Neural progenitor cell (in vitro differentiated cells): ENCODE measurements around the gene ARHGAP42. TPM values are rescaled to one million over a fixed set of nuclear protein-coding genes. Genes with fewer than 3 reads are reported as not detected.

Experiments
- DNase-seq: peaks from one replicate; pipeline ENCODE4 v3.0.0-alpha.2; 2016; ENCODE audit warnings: low spot score
- H2AFZ ChIP-seq: fragments of 200-600 bp; sonication (generic); replicated peaks from 2 replicates; pipeline ENCODE4 v1.6.1; 2016; ENCODE audit warnings: antibody characterized with exemption
- H3F3A ChIP-seq: fragments of 200-600 bp; sonication (generic); 2 replicates; pipeline ENCODE4 v1.6.1; 2016; ENCODE audit warnings: antibody characterized with exemption, low read depth
- H3K27ac ChIP-seq: fragments of 200-600 bp; sonication (generic); 2 replicates; pipeline ENCODE4 v1.5.1; 2016; ENCODE audit warnings: mild to moderate bottlenecking
- H3K27me3 ChIP-seq: fragments of 200-600 bp; sonication (generic); 2 replicates; pipeline ENCODE4 v1.6.1; 2016; ENCODE audit warnings: mild to moderate bottlenecking, moderate library complexity
- H3K36me3 ChIP-seq: fragments of 200-600 bp; sonication (generic); 2 replicates; pipeline ENCODE4 v1.5.1; 2016
- H3K4me1 ChIP-seq: fragments of 200-600 bp; sonication (generic); 2 replicates; pipeline ENCODE4 v1.6.1; 2016; ENCODE audit warnings: mixed run types
- H3K4me2 ChIP-seq: fragments of 200-600 bp; sonication (generic); 2 replicates; pipeline ENCODE4 v1.6.1; 2016
- H3K4me3 ChIP-seq: fragments of 200-600 bp; sonication (generic); 2 replicates; pipeline ENCODE4 v1.5.1; 2016
- H3K79me2 ChIP-seq: fragments of 200-600 bp; sonication (generic); 2 replicates; pipeline ENCODE4 v1.6.1; 2016; ENCODE audit warnings: low read depth
- H3K9ac ChIP-seq: fragments of 200-600 bp; sonication (generic); 2 replicates; pipeline ENCODE4 v1.6.1; 2016
- H3K9me3 ChIP-seq: fragments of 200-600 bp; sonication (generic); 2 replicates; pipeline ENCODE4 v1.5.1; 2016; ENCODE audit warnings: low read depth
- H4K20me1 ChIP-seq: fragments of 200-600 bp; sonication (generic); 2 replicates; pipeline ENCODE4 v1.6.1; 2016; ENCODE audit warnings: low read depth
- H3K27ac Mint-ChIP-seq: 3 replicates; pipeline ENCODE4 v1.8.0; 2021; ENCODE audit warnings: mixed read lengths
- H3K27me3 Mint-ChIP-seq: 2 replicates; pipeline ENCODE4 v1.8.0; 2022; ENCODE audit warnings: low read depth, mild to moderate bottlenecking, inconsistent platforms, moderate library complexity, mixed read lengths; ENCODE audit not compliant: insufficient read depth
- H3K36me3 Mint-ChIP-seq: 3 replicates; pipeline ENCODE4 v1.8.0; 2021; ENCODE audit warnings: mixed read lengths
- H3K4me1 Mint-ChIP-seq: 3 replicates; pipeline ENCODE4 v1.8.0; 2021; ENCODE audit warnings: mixed read lengths
- H3K4me3 Mint-ChIP-seq: 3 replicates; pipeline ENCODE4 v1.8.0; 2021; ENCODE audit warnings: mild to moderate bottlenecking, moderate library complexity, mixed read lengths
- H3K9me3 Mint-ChIP-seq: 3 replicates; pipeline ENCODE4 v1.8.0; 2020; ENCODE audit warnings: mixed read lengths
- EZH2 ChIP-seq: fragments of 200-600 bp; sonication (generic); IDR thresholded peaks from 2 replicates; pipeline ENCODE4 v1.6.1; 2017; ENCODE audit warnings: antibody characterized with exemption, mild to moderate bottlenecking, moderate library complexity
- EZH2phosphoT487 ChIP-seq: fragments of 200-600 bp; sonication (generic); IDR thresholded peaks from 2 replicates; pipeline ENCODE4 v1.6.1; 2017; ENCODE audit warnings: antibody characterized with exemption
- total RNA-seq: library from RNA; depleted of rRNA; stranded (reverse); fragments of >200 nt; gene quantifications from 2 replicates; pipeline ENCODE4 v1.2.3, GENCODE V29; 2015; ENCODE audit warnings: low replicate concordance
- TF ChIP-seq, protein P1 (sequence below): fragments of 200-600 bp; sonication (generic); IDR thresholded peaks from 2 replicates; pipeline ENCODE4 v1.5.1; 2017; ENCODE audit warnings: antibody characterized with exemption, mild to moderate bottlenecking

ARHGAP42 gene
- total RNA-seq, 1 donor from 2014 or later: 31.0 TPM

DNA sequence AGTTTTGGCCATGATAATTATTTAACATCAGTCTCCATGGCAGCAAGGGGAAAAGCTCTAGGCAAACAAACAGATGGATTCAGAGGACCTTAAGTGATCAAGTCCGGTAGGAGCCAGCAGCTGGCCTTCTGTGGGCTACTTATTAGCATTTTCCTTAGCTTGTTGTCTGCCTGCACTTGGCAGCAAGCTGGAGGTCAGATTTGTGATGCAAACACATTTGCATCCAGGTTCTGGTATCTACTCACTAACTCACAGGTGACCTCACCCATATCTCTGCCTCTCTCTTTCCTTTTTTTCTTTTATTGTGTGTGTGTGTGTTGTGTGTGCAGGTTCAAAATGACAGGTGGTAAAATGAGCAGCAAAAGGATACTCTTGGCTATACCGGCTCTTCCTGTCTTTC, 32.3 kb downstream of the ARHGAP42 start:
- peaks cover 16% of the 10 kb centered on the region for H3K4me1 Mint-ChIP-seq
- H3K9ac ChIP-seq: no peak overlapping the region
- no peaks in the 10 kb centered on the region for H3K27me3 Mint-ChIP-seq
- H3K36me3 Mint-ChIP-seq: no peaks in the 10 kb centered on the region
- peak overlapping the region; percentile 59 for H2AFZ ChIP-seq
- no peaks in the 10 kb centered on the region for H4K20me1 ChIP-seq
- H3K9me3 ChIP-seq: no peaks in the 10 kb centered on the region
- peak; percentile 57 for DNase-seq
- H3K27ac Mint-ChIP-seq: peak overlapping the region; percentile 80
- no peaks in the 10 kb centered on the region for H3K36me3 ChIP-seq
- peak overlapping the region; percentile 28 for H3K27ac ChIP-seq
- peaks cover 10% of the 10 kb centered on the region for H3F3A ChIP-seq
- no peaks in the 10 kb centered on the region for H3K9me3 Mint-ChIP-seq
- H3K27me3 ChIP-seq: no peaks in the 10 kb centered on the region
- peak overlapping the region; percentile 5 for H3K4me3 ChIP-seq
- no peak overlapping the region for H3K4me3 Mint-ChIP-seq
- H3K79me2 ChIP-seq: peaks cover 28% of the 10 kb centered on the region
- H3K4me1 ChIP-seq: peaks cover 18% of the 10 kb centered on the region
- TF ChIP-seq, protein P1, sequence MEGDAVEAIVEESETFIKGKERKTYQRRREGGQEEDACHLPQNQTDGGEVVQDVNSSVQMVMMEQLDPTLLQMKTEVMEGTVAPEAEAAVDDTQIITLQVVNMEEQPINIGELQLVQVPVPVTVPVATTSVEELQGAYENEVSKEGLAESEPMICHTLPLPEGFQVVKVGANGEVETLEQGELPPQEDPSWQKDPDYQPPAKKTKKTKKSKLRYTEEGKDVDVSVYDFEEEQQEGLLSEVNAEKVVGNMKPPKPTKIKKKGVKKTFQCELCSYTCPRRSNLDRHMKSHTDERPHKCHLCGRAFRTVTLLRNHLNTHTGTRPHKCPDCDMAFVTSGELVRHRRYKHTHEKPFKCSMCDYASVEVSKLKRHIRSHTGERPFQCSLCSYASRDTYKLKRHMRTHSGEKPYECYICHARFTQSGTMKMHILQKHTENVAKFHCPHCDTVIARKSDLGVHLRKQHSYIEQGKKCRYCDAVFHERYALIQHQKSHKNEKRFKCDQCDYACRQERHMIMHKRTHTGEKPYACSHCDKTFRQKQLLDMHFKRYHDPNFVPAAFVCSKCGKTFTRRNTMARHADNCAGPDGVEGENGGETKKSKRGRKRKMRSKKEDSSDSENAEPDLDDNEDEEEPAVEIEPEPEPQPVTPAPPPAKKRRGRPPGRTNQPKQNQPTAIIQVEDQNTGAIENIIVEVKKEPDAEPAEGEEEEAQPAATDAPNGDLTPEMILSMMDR: no peak
- TF ChIP-seq EZH2 (no peak), EZH2phosphoT487 (no peak)
- peak overlapping the region; percentile 66 for H3K4me2 ChIP-seq

GRCh38 chr11:100719809-100720221, 32.7 kb downstream of the ARHGAP42 start:
- peak; percentile 45 for DNase-seq
- Histone ChIP-seq H3K9me3 (no peaks in the 10 kb centered on the region), H3K27me3 (no peaks in the 10 kb centered on the region), H4K20me1 (no peaks in the 10 kb centered on the region), H3K4me3 (peak overlapping the region; percentile 5), H3K27ac (no peak overlapping the region), H3F3A (peaks cover 10% of the 10 kb centered on the region), H3K79me2 (peaks cover 33% of the 10 kb centered on the region), H3K4me1 (peaks cover 18% of the 10 kb centered on the region), H3K4me2 (peak overlapping the region; percentile 66), H2AFZ (peak overlapping the region; percentile 59), H3K9ac (no peak overlapping the region), H3K36me3 (no peaks in the 10 kb centered on the region)
- peaks cover 16% of the 10 kb centered on the region for H3K4me1 Mint-ChIP-seq
- TF ChIP-seq EZH2 (no peak), EZH2phosphoT487 (no peak)
- TF ChIP-seq, protein P1: no peak
- peak overlapping the region; percentile 24 for H3K27ac Mint-ChIP-seq
- no peaks in the 10 kb centered on the region for H3K27me3 Mint-ChIP-seq
- H3K9me3 Mint-ChIP-seq: no peaks in the 10 kb centered on the region
- H3K36me3 Mint-ChIP-seq: no peaks in the 10 kb centered on the region
- H3K4me3 Mint-ChIP-seq: no peak overlapping the region

- Histone ChIP-seq H3K27ac (no peak overlapping the region), H3K79me2 (peaks cover 43% of the 10 kb centered on the region)
- TF ChIP-seq EZH2phosphoT487 (no peak), EZH2 (no peak)
- TF ChIP-seq, protein P1: no peak
These were observed 39.6 kb downstream of the ARHGAP42 start for GRCh38 chr11:100726680-100727079.

More at GRCh38 chr11:100726680-100727079, 39.6 kb downstream of the ARHGAP42 start:
- no peaks in the 10 kb centered on the region for H3K9me3 Mint-ChIP-seq
- Histone ChIP-seq H3F3A (peaks cover 8% of the 10 kb centered on the region), H3K4me3 (no peak overlapping the region), H3K36me3 (no peaks in the 10 kb centered on the region), H3K4me2 (no peak overlapping the region), H4K20me1 (no peaks in the 10 kb centered on the region), H3K4me1 (peaks cover 18% of the 10 kb centered on the region), H3K9me3 (no peaks in the 10 kb centered on the region), H3K27me3 (no peaks in the 10 kb centered on the region), H3K9ac (no peak overlapping the region), H2AFZ (no peak overlapping the region)
- DNase-seq: no peak
- H3K4me3 Mint-ChIP-seq: no peak overlapping the region
- no peaks in the 10 kb centered on the region for H3K36me3 Mint-ChIP-seq
- no peak overlapping the region for H3K27ac Mint-ChIP-seq
- H3K27me3 Mint-ChIP-seq: no peaks in the 10 kb centered on the region
- peaks cover 6% of the 10 kb centered on the region for H3K4me1 Mint-ChIP-seq
